Parathyroid adenoma (tissue), 2 donors: ENCODE measurements around the gene SBF1.

Experiments
- H2AFZ ChIP-seq: fragments of 300-600 bp; sonication (generic); one replicate; pipeline ENCODE4 v1.7.0; 2017; ENCODE audit warnings: antibody characterized with exemption, mild to moderate bottlenecking
- H3K27ac ChIP-seq: fragments of 300-600 bp; sonication (generic); one replicate; pipeline ENCODE4 v1.7.0; 2017
- H3K27me3 ChIP-seq: fragments of 300-600 bp; sonication (generic); one replicate; pipeline ENCODE4 v1.7.0; 2017; ENCODE audit warnings: low read length; ENCODE audit not compliant: control insufficient read depth, insufficient read depth
- H3K36me3 ChIP-seq: fragments of 300-600 bp; sonication (generic); one replicate; pipeline ENCODE4 v1.7.0; 2017; ENCODE audit warnings: low read length; ENCODE audit not compliant: control insufficient read depth, insufficient read depth
- H3K4me1 ChIP-seq: fragments of 300-600 bp; sonication (generic); one replicate; pipeline ENCODE4 v1.7.0; 2017; ENCODE audit warnings: control low read depth
- H3K4me2 ChIP-seq: fragments of 300-600 bp; sonication (generic); one replicate; pipeline ENCODE4 v1.7.0; 2017; ENCODE audit warnings: low read length
- H3K4me3 ChIP-seq: fragments of 300-600 bp; sonication (generic); one replicate; pipeline ENCODE4 v1.7.0; 2017; ENCODE audit warnings: low read depth, low read length
- H3K79me2 ChIP-seq: fragments of 300-600 bp; sonication (generic); one replicate; pipeline ENCODE4 v1.7.0; 2017; ENCODE audit warnings: control low read depth
- H3K9ac ChIP-seq: fragments of 300-600 bp; sonication (generic); one replicate; pipeline ENCODE4 v1.7.0; 2017; ENCODE audit warnings: mild to moderate bottlenecking
- H3K9me3 ChIP-seq: fragments of 300-600 bp; sonication (generic); one replicate; pipeline ENCODE4 v1.7.0; 2017; ENCODE audit warnings: low read length; ENCODE audit not compliant: control insufficient read depth
- TF ChIP-seq, protein P1 (sequence below): fragments of 300-600 bp; sonication (generic); IDR thresholded peaks from one replicate; pipeline ENCODE4 v1.7.0; 2017; ENCODE audit warnings: antibody characterized with exemption, mild to moderate bottlenecking
- donor health status: primary hyperparathyroidism.

Gene SBF1

GRCh38 chr22:50502628-50503474 is 28.0 kb upstream of the SBF1 start:
- TF ChIP-seq, protein P1, sequence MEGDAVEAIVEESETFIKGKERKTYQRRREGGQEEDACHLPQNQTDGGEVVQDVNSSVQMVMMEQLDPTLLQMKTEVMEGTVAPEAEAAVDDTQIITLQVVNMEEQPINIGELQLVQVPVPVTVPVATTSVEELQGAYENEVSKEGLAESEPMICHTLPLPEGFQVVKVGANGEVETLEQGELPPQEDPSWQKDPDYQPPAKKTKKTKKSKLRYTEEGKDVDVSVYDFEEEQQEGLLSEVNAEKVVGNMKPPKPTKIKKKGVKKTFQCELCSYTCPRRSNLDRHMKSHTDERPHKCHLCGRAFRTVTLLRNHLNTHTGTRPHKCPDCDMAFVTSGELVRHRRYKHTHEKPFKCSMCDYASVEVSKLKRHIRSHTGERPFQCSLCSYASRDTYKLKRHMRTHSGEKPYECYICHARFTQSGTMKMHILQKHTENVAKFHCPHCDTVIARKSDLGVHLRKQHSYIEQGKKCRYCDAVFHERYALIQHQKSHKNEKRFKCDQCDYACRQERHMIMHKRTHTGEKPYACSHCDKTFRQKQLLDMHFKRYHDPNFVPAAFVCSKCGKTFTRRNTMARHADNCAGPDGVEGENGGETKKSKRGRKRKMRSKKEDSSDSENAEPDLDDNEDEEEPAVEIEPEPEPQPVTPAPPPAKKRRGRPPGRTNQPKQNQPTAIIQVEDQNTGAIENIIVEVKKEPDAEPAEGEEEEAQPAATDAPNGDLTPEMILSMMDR, result no peak
- no peak overlapping the region for H2AFZ ChIP-seq
- H3K27ac ChIP-seq, result no peak overlapping the region
- H3K27me3 ChIP-seq, result no peaks in the 10 kb centered on the region
- no peaks in the 10 kb centered on the region for H3K4me1 ChIP-seq
- no peak overlapping the region for H3K4me3 ChIP-seq
- H3K4me2 ChIP-seq, result no peak overlapping the region
- no peaks in the 10 kb centered on the region for H3K36me3 ChIP-seq
- no peak overlapping the region for H3K9ac ChIP-seq
- no peaks in the 10 kb centered on the region for H3K79me2 ChIP-seq
- H3K9me3 ChIP-seq, result no peaks in the 10 kb centered on the region

- H3K36me3 ChIP-seq, result no peaks in the 10 kb centered on the region
- no peak overlapping the region for H3K27ac ChIP-seq
- no peak overlapping the region for H2AFZ ChIP-seq
- TF ChIP-seq, protein P1, result no peak
- H3K27me3 ChIP-seq, result no peaks in the 10 kb centered on the region
- H3K79me2 ChIP-seq, result no peaks in the 10 kb centered on the region
- no peaks in the 10 kb centered on the region for H3K4me1 ChIP-seq
- H3K9ac ChIP-seq, result no peak overlapping the region
- H3K4me3 ChIP-seq, result no peak overlapping the region
- H3K4me2 ChIP-seq, result no peak overlapping the region
- no peaks in the 10 kb centered on the region for H3K9me3 ChIP-seq
Measured at GRCh38 chr22:50502096-50502495, 27.3 kb upstream of the SBF1 start.

DNA sequence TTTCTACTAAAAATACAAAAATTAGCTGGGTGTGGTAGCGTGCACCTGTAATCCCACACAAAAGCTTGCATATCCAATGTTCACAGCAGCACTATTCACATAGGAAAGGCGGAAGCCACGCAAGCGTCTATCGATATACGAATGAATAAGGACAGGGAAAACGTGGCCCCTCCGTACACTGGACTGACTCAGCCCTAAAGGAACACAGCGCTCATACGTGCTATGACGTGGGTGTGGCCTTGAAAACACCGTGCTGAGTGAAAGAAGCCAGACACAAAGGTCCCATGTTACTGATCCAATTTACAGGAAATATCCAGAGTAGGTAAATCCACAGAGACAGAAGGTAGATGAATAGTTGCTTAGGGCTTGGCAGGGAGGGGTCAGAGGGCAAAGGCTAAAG is 25.6 kb upstream of the SBF1 start:
- Histone ChIP-seq H2AFZ (no peak overlapping the region), H3K9me3 (no peaks in the 10 kb centered on the region), H3K4me3 (no peak overlapping the region), H3K4me1 (no peaks in the 10 kb centered on the region), H3K9ac (no peak overlapping the region), H3K27me3 (no peaks in the 10 kb centered on the region), H3K79me2 (no peaks in the 10 kb centered on the region), H3K36me3 (no peaks in the 10 kb centered on the region), H3K27ac (no peak overlapping the region), H3K4me2 (no peak overlapping the region)
- TF ChIP-seq, protein P1, result no peak

DNA sequence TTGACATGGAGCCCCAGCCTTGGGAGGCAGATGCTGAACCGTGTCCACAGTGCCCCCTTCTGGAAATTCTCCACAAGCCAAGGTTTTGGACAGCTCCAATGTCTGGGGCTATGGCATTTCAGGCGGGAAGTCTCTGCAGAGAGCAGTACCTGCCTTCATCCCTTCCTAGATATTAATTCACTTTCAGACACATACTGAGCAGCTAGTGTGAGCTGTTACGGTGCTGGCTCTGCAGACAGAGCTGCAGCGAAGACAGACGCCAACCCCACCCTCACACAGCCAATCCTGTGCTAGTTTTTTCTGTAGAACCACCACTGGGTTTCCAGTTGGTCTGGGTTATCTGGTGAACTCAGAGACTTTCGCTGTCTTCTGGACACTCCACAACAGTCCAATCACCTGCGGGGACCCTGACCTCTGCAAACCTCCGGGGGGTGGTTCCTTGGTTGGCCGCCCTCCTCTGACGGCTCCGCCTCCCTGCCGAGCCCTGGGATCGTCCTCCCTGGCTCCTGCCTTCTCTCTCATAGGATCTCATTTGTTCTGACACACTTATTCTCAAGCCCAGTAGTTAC is 23.6 kb upstream of the SBF1 start:
- no peak overlapping the region for H3K4me3 ChIP-seq
- no peaks in the 10 kb centered on the region for H3K9me3 ChIP-seq
- H3K79me2 ChIP-seq, result no peaks in the 10 kb centered on the region
- no peak overlapping the region for H3K9ac ChIP-seq
- H3K4me1 ChIP-seq, result no peaks in the 10 kb centered on the region
- H2AFZ ChIP-seq, result peak overlapping the region; percentile 66
- H3K27ac ChIP-seq, result no peak overlapping the region
- TF ChIP-seq, protein P1, result no peak
- H3K4me2 ChIP-seq, result no peak overlapping the region
- no peaks in the 10 kb centered on the region for H3K36me3 ChIP-seq
- H3K27me3 ChIP-seq, result no peaks in the 10 kb centered on the region

DNA sequence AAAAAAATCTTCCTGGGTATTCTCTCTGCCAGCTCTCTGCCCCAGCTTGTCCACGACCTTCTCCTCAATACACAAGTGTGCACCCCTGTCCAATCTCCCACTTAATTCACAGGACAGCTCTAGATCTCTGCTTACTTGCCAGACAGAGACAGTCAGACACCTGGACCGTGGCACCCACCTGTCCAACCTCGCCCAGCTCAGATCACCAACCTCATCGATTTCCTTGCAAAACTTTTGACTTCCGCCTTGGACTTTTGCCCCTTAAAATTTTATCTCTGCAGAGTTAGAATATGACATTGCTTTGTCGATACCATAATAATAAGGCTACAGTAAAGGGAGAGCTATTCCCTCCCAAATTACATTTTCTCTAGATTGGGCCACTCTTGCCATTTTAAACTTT is 22.3 kb upstream of the SBF1 start:
- TF ChIP-seq, protein P1, result no peak
- Histone ChIP-seq H3K27me3 (no peaks in the 10 kb centered on the region), H3K9me3 (no peaks in the 10 kb centered on the region), H3K27ac (no peak overlapping the region), H3K36me3 (no peaks in the 10 kb centered on the region), H3K79me2 (no peaks in the 10 kb centered on the region), H2AFZ (no peak overlapping the region), H3K4me3 (no peak overlapping the region), H3K4me1 (no peaks in the 10 kb centered on the region), H3K4me2 (no peak overlapping the region), H3K9ac (no peak overlapping the region)
